ENCODE measurements around the gene H1-8.

H1-8 gene

DNA sequence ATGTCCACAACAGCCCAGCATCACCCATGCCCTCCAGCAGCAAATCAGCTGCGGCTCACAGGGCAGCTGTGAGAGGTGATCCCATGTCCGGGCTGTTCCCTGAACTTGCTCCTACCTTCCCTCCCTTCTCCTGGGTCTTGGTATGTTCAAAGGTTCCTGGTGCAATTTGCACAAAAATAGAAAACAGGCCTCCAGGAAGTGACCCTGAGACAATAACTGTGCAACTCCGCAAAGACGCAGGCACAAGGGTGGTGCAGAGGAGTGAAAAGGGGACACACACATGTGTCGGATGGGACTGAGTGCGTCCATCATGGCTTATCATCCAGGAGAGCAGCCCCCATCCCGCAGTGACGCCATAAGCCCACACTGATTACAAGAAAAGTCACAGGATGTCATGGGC is 47.2 kb downstream of the H1-8 start:
- in situ Hi-C loops (cut with HindIII; ENCODE audit: low sequenced_read_pairs) = no loop called here
- TF ChIP-seq, protein P1, sequence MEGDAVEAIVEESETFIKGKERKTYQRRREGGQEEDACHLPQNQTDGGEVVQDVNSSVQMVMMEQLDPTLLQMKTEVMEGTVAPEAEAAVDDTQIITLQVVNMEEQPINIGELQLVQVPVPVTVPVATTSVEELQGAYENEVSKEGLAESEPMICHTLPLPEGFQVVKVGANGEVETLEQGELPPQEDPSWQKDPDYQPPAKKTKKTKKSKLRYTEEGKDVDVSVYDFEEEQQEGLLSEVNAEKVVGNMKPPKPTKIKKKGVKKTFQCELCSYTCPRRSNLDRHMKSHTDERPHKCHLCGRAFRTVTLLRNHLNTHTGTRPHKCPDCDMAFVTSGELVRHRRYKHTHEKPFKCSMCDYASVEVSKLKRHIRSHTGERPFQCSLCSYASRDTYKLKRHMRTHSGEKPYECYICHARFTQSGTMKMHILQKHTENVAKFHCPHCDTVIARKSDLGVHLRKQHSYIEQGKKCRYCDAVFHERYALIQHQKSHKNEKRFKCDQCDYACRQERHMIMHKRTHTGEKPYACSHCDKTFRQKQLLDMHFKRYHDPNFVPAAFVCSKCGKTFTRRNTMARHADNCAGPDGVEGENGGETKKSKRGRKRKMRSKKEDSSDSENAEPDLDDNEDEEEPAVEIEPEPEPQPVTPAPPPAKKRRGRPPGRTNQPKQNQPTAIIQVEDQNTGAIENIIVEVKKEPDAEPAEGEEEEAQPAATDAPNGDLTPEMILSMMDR (IDR thresholded peaks at IDR 0.05; ENCODE audit: low read depth, low read length, missing control alignments) = no peak

DNA sequence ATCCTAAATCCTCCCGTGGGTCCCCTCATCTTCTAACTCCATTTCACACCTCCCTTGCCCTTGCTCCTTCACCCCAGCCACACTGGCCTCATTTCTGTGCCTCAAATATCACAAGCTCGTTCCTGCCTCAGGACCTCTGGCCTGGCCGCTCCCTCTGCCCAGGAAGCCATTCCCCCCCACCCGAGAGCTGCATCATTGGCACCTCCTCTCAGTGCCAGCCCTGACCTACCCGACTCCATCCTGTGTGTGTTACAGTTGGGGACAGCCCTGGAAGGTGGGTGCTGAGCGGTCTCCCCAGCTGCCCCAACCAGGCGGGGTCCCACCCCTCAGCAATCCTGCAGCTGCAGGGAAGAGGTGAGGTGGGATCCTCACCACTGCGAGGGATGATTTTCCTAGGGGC is 49.0 kb downstream of the H1-8 start:
- no peak overlapping the region for H3K4me3 ChIP-seq (ENCODE audit: low read depth, low read length)
- in situ Hi-C loops (cut with HindIII; ENCODE audit: low sequenced_read_pairs) = no loop called here
- TF ChIP-seq, protein P1 (IDR thresholded peaks at IDR 0.05; ENCODE audit: low read depth, low read length, missing control alignments) = no peak
- DNase-seq (ENCODE audit: low read depth) = no peak

More for the DNA sequence above, 47.2 kb downstream of the H1-8 start:
- H3K4me3 ChIP-seq (ENCODE audit: low read depth, low read length) = no peak overlapping the region
- DNase-seq (ENCODE audit: low read depth) = no peak

DNA sequence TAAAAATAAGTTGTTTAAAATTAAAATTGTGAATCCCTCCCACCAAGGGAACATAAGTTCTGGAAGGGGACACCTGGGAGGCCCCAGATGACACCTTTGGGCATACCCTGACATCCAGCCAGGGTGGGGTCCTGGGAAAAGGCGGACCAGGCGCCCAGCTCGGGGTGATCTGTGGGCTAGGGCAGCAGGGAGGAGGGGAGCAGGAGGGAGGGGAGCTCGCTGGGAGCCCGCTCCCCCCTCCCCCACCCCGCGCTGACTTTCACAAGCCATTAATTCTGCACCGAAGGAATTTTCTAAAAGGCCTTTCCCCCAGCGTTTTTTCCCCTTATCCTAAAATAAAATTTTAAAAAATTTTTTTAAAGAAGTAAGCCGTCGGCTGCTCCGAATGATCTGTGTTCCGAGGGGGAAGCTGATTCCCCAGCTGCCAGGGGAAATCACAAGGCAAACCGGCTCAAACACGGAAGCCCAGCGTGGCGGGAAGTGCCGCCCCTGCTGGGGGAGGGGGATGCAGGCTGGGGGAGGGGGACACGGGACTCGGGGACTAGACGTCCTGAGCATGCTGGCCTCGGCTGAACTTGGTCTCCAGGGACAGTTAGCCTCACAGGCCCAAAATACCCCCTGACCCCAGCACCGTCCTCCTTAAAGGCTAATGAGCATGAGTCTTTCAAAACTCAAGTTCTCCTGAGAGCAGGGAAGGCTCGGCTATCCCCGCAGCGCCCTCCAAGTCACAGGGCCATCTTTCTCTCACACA is 49.6 kb downstream of the H1-8 start:
- TF ChIP-seq, protein P1 (IDR thresholded peaks at IDR 0.05; ENCODE audit: low read depth, low read length, missing control alignments) = no peak
- DNase-seq (ENCODE audit: low read depth) = no peak

DNA sequence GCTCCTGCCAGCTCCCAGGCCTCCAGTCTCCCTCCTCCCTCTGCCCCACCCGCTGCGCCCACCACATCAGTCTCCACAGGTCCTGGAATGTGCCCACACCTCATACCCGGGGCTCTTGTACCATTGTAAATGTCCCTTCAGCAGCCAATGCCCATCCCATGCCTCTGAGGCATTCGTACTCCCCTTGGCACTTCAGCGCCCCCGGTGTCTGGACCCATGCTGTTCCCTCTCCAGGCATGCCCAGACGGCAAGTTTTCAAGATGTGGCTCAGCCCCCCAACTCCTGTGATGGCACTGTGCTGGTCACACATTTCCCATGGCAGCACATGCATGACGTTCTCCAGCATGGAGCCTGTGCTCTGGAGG is 50.2 kb downstream of the H1-8 start:
- DNase-seq (ENCODE audit: low read depth) = no peak
- no peak overlapping the region for H3K4me3 ChIP-seq (ENCODE audit: low read depth, low read length)
- TF ChIP-seq, protein P1 (IDR thresholded peaks at IDR 0.05; ENCODE audit: low read depth, low read length, missing control alignments) = no peak
- in situ Hi-C loops (cut with HindIII; ENCODE audit: low sequenced_read_pairs) = no loop called here

More for the DNA sequence above, 49.6 kb downstream of the H1-8 start:
- H3K4me3 ChIP-seq (ENCODE audit: low read depth, low read length) = no peak overlapping the region
- in situ Hi-C loops (cut with HindIII; ENCODE audit: low sequenced_read_pairs) = no loop called here

DNA sequence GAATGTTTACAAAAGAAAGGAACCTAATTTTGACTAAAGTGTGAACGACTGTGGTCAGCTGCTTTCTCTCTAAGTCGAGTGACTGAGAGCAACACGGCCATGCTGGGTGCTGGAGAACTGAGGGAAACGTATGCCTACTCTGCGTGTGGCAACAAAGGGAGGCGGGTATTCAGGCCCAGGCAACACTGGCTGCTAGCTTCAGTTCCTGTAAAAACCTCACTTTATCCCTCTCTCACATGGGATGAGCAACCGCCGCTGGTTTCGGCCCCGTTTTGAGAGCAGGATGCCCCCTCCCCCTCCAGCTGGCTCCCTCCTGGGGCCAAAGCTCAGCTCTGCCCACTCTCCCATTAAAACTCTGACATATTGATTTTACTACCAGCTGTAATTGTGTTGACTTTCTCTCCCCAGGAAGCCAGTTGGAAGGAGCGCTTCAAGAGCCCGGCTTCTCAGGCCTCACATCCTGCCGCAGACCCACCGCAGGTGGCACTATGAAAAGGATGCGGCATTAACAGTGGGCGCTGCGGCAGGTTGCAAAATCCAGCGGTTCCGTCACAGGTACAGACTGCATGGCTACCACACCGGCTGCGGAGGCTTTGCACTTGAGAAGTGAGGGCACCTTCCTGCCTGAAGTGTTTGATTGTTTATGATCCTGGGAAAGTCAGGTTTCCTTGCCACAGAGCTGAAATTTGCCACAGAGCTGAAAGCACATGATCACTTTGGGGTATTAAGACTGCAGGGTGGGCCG is 50.8 kb downstream of the H1-8 start:
- H3K4me3 ChIP-seq (ENCODE audit: low read depth, low read length) = no peak overlapping the region
- in situ Hi-C loops (cut with HindIII; ENCODE audit: low sequenced_read_pairs) = no loop called here
- TF ChIP-seq, protein P1 (IDR thresholded peaks at IDR 0.05; ENCODE audit: low read depth, low read length, missing control alignments) = no peak
- no peak for DNase-seq (ENCODE audit: low read depth)

DNA sequence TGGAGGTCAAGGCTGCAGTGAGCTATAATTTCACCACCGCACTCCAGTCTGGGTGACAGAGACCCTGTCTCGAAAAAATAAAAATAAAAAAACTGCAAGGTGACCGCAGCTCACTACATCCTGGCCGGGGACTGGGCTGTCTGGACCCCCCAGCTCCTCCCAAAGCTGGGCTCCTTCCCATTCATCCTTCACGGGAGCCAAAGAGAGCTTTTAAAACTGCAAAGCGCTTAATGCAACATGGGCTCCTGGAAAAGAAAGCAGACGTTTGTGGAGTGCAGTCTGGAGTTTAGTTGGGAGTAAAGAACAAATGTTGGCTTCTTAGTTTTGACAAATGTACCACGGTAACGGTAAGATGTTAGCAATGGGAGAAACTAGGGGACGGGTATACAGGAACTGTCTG is 51.4 kb downstream of the H1-8 start:
- in situ Hi-C loops (cut with HindIII; ENCODE audit: low sequenced_read_pairs) = no loop called here

More for the DNA sequence above, 51.4 kb downstream of the H1-8 start:
- TF ChIP-seq, protein P1 (IDR thresholded peaks at IDR 0.05; ENCODE audit: low read depth, low read length, missing control alignments) = no peak
- H3K4me3 ChIP-seq (ENCODE audit: low read depth, low read length) = no peak overlapping the region
- no peak for DNase-seq (ENCODE audit: low read depth)
